Liver (tissue), 9 donors: ENCODE measurements around the gene AIDA. TPM values are rescaled to one million over a fixed set of nuclear protein-coding genes. Genes with fewer than 3 reads are reported as not detected.

Experiments
- DNase-seq: peaks from one replicate; pipeline ENCODE4 v3.0.0-alpha.2; 2017; ENCODE audit warnings: low spot score
- H3K27ac ChIP-seq, 2 donors: one replicate each; pipeline ENCODE4 v1.7.0; 2013; ENCODE audit warnings: inconsistent platforms in 2 of 2, low read length in 2 of 2, control low read depth in 1 of 2, low read depth in 1 of 2, mild to moderate bottlenecking in 1 of 2
- H3K27me3 ChIP-seq, 4 donors: one replicate each; pipeline versions ENCODE4 v1.6.1 to v1.7.0; 2013; ENCODE audit warnings: low read length in 3 of 4, inconsistent platforms in 1 of 4, mild to moderate bottlenecking in 1 of 4, moderate library complexity in 1 of 4; ENCODE audit not compliant: control insufficient read depth in 4 of 4, insufficient read depth in 4 of 4
- H3K36me3 ChIP-seq, 4 donors: one replicate each; pipeline versions ENCODE4 v1.6.1 to v1.7.0; 2013; ENCODE audit warnings: low read length in 3 of 4, mild to moderate bottlenecking in 3 of 4, low read depth in 1 of 4, moderate library complexity in 1 of 4; ENCODE audit not compliant: control insufficient read depth in 4 of 4, insufficient read depth in 3 of 4
- H3K4me1 ChIP-seq, 4 donors: one replicate each; pipeline versions ENCODE4 v1.6.1 to v1.7.0; 2013; ENCODE audit warnings: low read length in 3 of 4, mild to moderate bottlenecking in 3 of 4, moderate library complexity in 1 of 4; ENCODE audit not compliant: control insufficient read depth in 4 of 4, insufficient read depth in 4 of 4
- H3K4me3 ChIP-seq, 3 donors: one replicate each; pipeline versions ENCODE4 v1.6.1 to v1.7.0; 2013; ENCODE audit warnings: low read length in 3 of 3, control low read depth in 1 of 3, low read depth in 1 of 3, mild to moderate bottlenecking in 1 of 3
- H3K9ac ChIP-seq, 2 donors: one replicate each; pipeline ENCODE4 v1.7.0; 2013; ENCODE audit warnings: low read length in 2 of 2, mild to moderate bottlenecking in 2 of 2, moderate library complexity in 2 of 2, control low read depth in 1 of 2, low read depth in 1 of 2
- H3K9me3 ChIP-seq, 4 donors: one replicate each; pipeline versions ENCODE4 v1.6.1 to v1.7.0; 2013; ENCODE audit warnings: low read length in 3 of 4; ENCODE audit not compliant: control insufficient read depth in 4 of 4
- ATF3 ChIP-seq: IDR thresholded peaks from 2 replicates; pipeline ENCODE4 v1.6.1; 2016; ENCODE audit warnings: antibody characterized with exemption
- CTCF ChIP-seq: fragments of 150-350 bp; IDR thresholded peaks from 2 replicates; pipeline ENCODE4 v1.5.1; 2017; ENCODE audit warnings: improper control_type of control experiment, low read depth, low read length; ENCODE audit not compliant: missing input control
- EGR1 ChIP-seq, 2 donors: IDR thresholded peaks; 2 replicates each; pipeline ENCODE4 v1.6.1; 2016 to 2018; ENCODE audit warnings: antibody characterized with exemption in 2 of 2, low read depth in 2 of 2
- FOXA1 ChIP-seq: IDR thresholded peaks from 2 replicates; pipeline ENCODE4 v1.6.1; 2016; ENCODE audit warnings: antibody characterized with exemption
- FOXA2 ChIP-seq: IDR thresholded peaks from 2 replicates; pipeline ENCODE4 v1.6.1; 2016; ENCODE audit warnings: antibody characterized with exemption
- GABPA ChIP-seq, 2 donors: IDR thresholded peaks in 1 of 2; conservative IDR thresholded peaks in 1 of 2; 2 replicates each; pipeline ENCODE4 v1.6.1; 2016; ENCODE audit warnings: antibody characterized with exemption in 2 of 2, mild to moderate bottlenecking in 1 of 2, moderate library complexity in 1 of 2
- HNF4A ChIP-seq, 2 donors: conservative IDR thresholded peaks; 2 replicates each; pipeline ENCODE4 v1.6.1; 2016; ENCODE audit warnings: antibody characterized with exemption in 2 of 2, mild to moderate bottlenecking in 2 of 2
- HNF4G ChIP-seq: IDR thresholded peaks from 2 replicates; pipeline ENCODE4 v1.6.1; 2016; ENCODE audit warnings: antibody characterized with exemption
- JUND ChIP-seq, 2 donors: IDR thresholded peaks; 2 replicates each; pipeline ENCODE4 v1.6.1; 2016; ENCODE audit warnings: antibody characterized with exemption in 2 of 2
- MAX ChIP-seq: IDR thresholded peaks from 2 replicates; pipeline ENCODE4 v1.6.1; 2016; ENCODE audit warnings: antibody characterized with exemption
- NR2F2 ChIP-seq: IDR thresholded peaks from 2 replicates; pipeline ENCODE4 v1.6.1; 2016; ENCODE audit warnings: antibody characterized with exemption
- RAD21 ChIP-seq, 2 donors: IDR thresholded peaks; 2 replicates each; pipeline ENCODE4 v1.6.1; 2016; ENCODE audit warnings: antibody characterized with exemption in 2 of 2, mild to moderate bottlenecking in 2 of 2
- REST ChIP-seq: IDR thresholded peaks from 2 replicates; pipeline ENCODE4 v1.6.1; 2016; ENCODE audit warnings: antibody characterized with exemption, mild to moderate bottlenecking
- RXRA ChIP-seq, 2 donors: IDR thresholded peaks; 2 replicates each; pipeline ENCODE4 v1.6.1; 2017 to 2018; ENCODE audit warnings: antibody characterized with exemption in 2 of 2, mild to moderate bottlenecking in 1 of 2
- SP1 ChIP-seq: IDR thresholded peaks from 2 replicates; pipeline ENCODE4 v1.6.1; 2018; ENCODE audit warnings: antibody characterized with exemption, mild to moderate bottlenecking
- TAF1 ChIP-seq: conservative IDR thresholded peaks from 2 replicates; pipeline ENCODE4 v1.6.1; 2016; ENCODE audit warnings: antibody characterized with exemption, mild to moderate bottlenecking
- YY1 ChIP-seq: IDR thresholded peaks from 2 replicates; pipeline ENCODE4 v1.6.1; 2016; ENCODE audit warnings: antibody characterized with exemption, mild to moderate bottlenecking
- ZBTB33 ChIP-seq: IDR thresholded peaks from 2 replicates; pipeline ENCODE4 v1.6.1; 2016; ENCODE audit warnings: antibody characterized with exemption
- WGBS: extraction: QIAGEN DNeasy Blood & Tissue Kit; methylation state at CpG from one replicate; pipeline ENCODE4 v1.1.7; 2013; 5-methylcytosine and 5-hydroxymethylcytosine counted together
- polyA plus RNA-seq, 2 donors: library from polyadenylated mRNA; stranded (reverse) in 1 of 2; unstranded in 1 of 2; fragments of 200-250 nt in 1 of 2; fragments of >200 nt in 1 of 2; fragmentation: Nextera tagmentation in 1 of 2; extraction: Ambion mirVana in 1 of 2; gene quantifications; one replicate each; pipeline versions ENCODE4 v1.2.1 to v1.2.3, GENCODE V29; 2013 to 2015
- total RNA-seq, 2 donors: library from RNA; depleted of rRNA; stranded (reverse); fragments of >200 nt; gene quantifications; one replicate each; pipeline ENCODE4 v1.2.3, GENCODE V29; 2014
- donor health status: healthy.
- donor health status: healthy.
- donor health status: healthy.
- donor health status: healthy.
- donor health status: healthy.

The AIDA gene
- total and polyA plus RNA-seq, 4 donors = 9.3 to 48.2 (median 21.5) TPM

GRCh38 chr1:222665964-222666363, 46.3 kb downstream of the AIDA start:
- Histone ChIP-seq H3K4me3 (no peak overlapping the region), H3K9me3 (no peaks in the 10 kb centered on the region), H3K27me3 (no peaks in the 10 kb centered on the region), H3K27ac (no peak overlapping the region), H3K36me3 (peaks cover 13 to 62% (median 58%) of the 10 kb centered on the region in 4 donors), H3K9ac (no peak overlapping the region), H3K4me1 (peaks cover 0 to 1% (median 0%) of the 10 kb centered on the region in 4 donors)
- WGBS = 94% methylated on average over 7 of the region's 7 CpGs
- DNase-seq = no peak
- TF ChIP-seq FOXA2 (no peak), TAF1 (no peak), GABPA (IDR thresholded peaks at IDR 0.05 in 1 of 2, conservative IDR thresholded peaks at IDR 0.05 in 1 of 2) (no peak), CTCF (no peak), YY1 (no peak), NR2F2 (no peak), REST (no peak), HNF4A (conservative IDR thresholded peaks at IDR 0.05) (no peak), RAD21 (IDR thresholded peaks at IDR 0.05) (no peak), FOXA1 (no peak), ATF3 (no peak), ZBTB33 (no peak), MAX (no peak), HNF4G (no peak), JUND (IDR thresholded peaks at IDR 0.05) (no peak), RXRA (IDR thresholded peaks at IDR 0.05) (no peak), SP1 (no peak), EGR1 (IDR thresholded peaks at IDR 0.05; ENCODE audit: low read depth in 2 of 2) (no peak)
